Ishikawa (cell line): ENCODE measurements around the gene KLK14.

Source experiments
- EGR1 ChIP-seq: IDR thresholded peaks from 2 replicates; pipeline ENCODE4 v1.6.1; 2012
- EP300 ChIP-seq: IDR thresholded peaks from 2 replicates; pipeline ENCODE4 v1.6.1; 2012; ENCODE audit warnings: borderline replicate concordance
- RAD21 ChIP-seq: IDR thresholded peaks from 2 replicates; pipeline ENCODE4 v1.6.1; 2012; ENCODE audit warnings: low read depth
- TEAD4 ChIP-seq: IDR thresholded peaks from 2 replicates; pipeline ENCODE4 v1.6.1; 2012
- YY1 ChIP-seq: IDR thresholded peaks from 2 replicates; pipeline ENCODE4 v1.6.1; 2012; ENCODE audit warnings: low read depth
- TF ChIP-seq, protein P1 (sequence below): IDR thresholded peaks from 2 replicates; pipeline ENCODE4 v1.6.1; 2012; ENCODE audit warnings: low read depth, mild to moderate bottlenecking

DNA sequence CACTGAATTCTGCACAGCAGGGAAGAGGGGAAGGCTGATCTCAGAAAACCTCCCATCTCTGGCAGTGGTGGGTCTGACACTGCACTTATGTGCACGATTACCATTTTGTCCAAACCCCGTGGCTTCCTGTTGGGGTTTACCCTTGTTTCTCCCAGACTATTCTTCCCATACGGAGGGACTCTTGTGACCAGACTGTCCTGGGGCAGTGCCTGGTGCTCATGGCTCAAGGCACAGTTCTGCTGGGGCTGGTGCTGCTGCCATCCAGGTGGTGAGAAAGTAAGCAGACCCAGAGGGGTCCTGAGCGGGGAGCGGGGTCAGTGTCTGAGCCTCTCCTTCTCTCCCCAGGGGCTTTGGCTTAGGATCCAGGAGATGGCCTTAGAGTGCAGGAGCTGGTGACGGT is 36.9 kb upstream of the KLK14 start:
- TF ChIP-seq, protein P1, sequence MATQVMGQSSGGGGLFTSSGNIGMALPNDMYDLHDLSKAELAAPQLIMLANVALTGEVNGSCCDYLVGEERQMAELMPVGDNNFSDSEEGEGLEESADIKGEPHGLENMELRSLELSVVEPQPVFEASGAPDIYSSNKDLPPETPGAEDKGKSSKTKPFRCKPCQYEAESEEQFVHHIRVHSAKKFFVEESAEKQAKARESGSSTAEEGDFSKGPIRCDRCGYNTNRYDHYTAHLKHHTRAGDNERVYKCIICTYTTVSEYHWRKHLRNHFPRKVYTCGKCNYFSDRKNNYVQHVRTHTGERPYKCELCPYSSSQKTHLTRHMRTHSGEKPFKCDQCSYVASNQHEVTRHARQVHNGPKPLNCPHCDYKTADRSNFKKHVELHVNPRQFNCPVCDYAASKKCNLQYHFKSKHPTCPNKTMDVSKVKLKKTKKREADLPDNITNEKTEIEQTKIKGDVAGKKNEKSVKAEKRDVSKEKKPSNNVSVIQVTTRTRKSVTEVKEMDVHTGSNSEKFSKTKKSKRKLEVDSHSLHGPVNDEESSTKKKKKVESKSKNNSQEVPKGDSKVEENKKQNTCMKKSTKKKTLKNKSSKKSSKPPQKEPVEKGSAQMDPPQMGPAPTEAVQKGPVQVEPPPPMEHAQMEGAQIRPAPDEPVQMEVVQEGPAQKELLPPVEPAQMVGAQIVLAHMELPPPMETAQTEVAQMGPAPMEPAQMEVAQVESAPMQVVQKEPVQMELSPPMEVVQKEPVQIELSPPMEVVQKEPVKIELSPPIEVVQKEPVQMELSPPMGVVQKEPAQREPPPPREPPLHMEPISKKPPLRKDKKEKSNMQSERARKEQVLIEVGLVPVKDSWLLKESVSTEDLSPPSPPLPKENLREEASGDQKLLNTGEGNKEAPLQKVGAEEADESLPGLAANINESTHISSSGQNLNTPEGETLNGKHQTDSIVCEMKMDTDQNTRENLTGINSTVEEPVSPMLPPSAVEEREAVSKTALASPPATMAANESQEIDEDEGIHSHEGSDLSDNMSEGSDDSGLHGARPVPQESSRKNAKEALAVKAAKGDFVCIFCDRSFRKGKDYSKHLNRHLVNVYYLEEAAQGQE = no peak
- TF ChIP-seq RAD21 (no peak), TEAD4 (no peak), EP300 (no peak), YY1 (no peak), EGR1 (no peak)
